ENCODE data around the gene MRPL39. TPM values are rescaled to one million over a fixed set of nuclear protein-coding genes. Genes with fewer than 3 reads are reported as not detected.

MRPL39 gene
- total and polyA plus RNA-seq, 10 donors: 14.4 to 34.3 (median 20.8) TPM

GRCh38 chr21:25566645-25567044, 40.6 kb downstream of the MRPL39 start:
- H3K36me3 ChIP-seq: no peaks in the 10 kb centered on the region
- no peaks in the 10 kb centered on the region for H3K27me3 ChIP-seq (replicated peaks in 1 of 7)
- H3K4me1 ChIP-seq: peaks cover 22 to 96% (median 45%) of the 10 kb centered on the region in 6 donors
- intact Hi-C loops (cut with DNase I; ENCODE audit: low total_unique reads): no loop called here
- no peak for DNase-seq
- WGBS, 5 donors: 66 to 75% (median 72%) methylated on average over 3 of the region's 3 CpGs
- H3K9me3 ChIP-seq: no peaks in the 10 kb centered on the region
- TF ChIP-seq POLR2A (IDR thresholded peaks at IDR 0.05): no peak
- H3K4me3 ChIP-seq: no peak overlapping the region
- H3K27ac ChIP-seq: peak overlapping the region in 3 of 8 donors; percentile 65 to 88 (median 76)

GRCh38 chr21:25565272-25566211, 41.7 kb downstream of the MRPL39 start:
- intact Hi-C loops (cut with DNase I; ENCODE audit: low total_unique reads): no loop called here
- WGBS, 5 donors: 71 to 85% (median 77%) methylated on average over 3 of the region's 3 CpGs

GRCh38 chr21:25564349-25564948, 42.8 kb downstream of the MRPL39 start:
- 50 to 73% (median 60%) methylated on average over 3 of the region's 3 CpGs for WGBS, 5 donors
- H3K27ac ChIP-seq: peak overlapping the region in 6 of 8 donors; percentile 20 to 88 (median 83)
- peaks cover 33 to 98% (median 63%) of the 10 kb centered on the region in 6 donors for H3K4me1 ChIP-seq
- H3K27me3 ChIP-seq (replicated peaks in 1 of 7): no peaks in the 10 kb centered on the region
- peak overlapping the region in 2 of 8 donors; percentile 12 to 32 for H3K4me3 ChIP-seq
- intact Hi-C loops (cut with DNase I; ENCODE audit: low total_unique reads): no loop called here
- H3K9me3 ChIP-seq: no peaks in the 10 kb centered on the region
- no peak for TF ChIP-seq POLR2A (IDR thresholded peaks at IDR 0.05)
- TF ChIP-seq POLR2AphosphoS5 (IDR thresholded peaks at IDR 0.05): no peak
- no peak for TF ChIP-seq CTCF (IDR thresholded peaks at IDR 0.05 in 8 of 11, conservative IDR thresholded peaks at IDR 0.05 in 3 of 11)
- no peak for DNase-seq
- H3K36me3 ChIP-seq: no peaks in the 10 kb centered on the region

More at GRCh38 chr21:25565272-25566211, 41.7 kb downstream of the MRPL39 start:
- no peak for DNase-seq
- Histone ChIP-seq H3K4me1 (peaks cover 24 to 96% (median 55%) of the 10 kb centered on the region in 6 donors), H3K4me3 (no peak overlapping the region), H3K27me3 (replicated peaks in 1 of 7) (no peaks in the 10 kb centered on the region), H3K27ac (peak overlapping the region in 4 of 8 donors; percentile 76 to 88 (median 87)), H3K9me3 (no peaks in the 10 kb centered on the region), H3K36me3 (no peaks in the 10 kb centered on the region)
- TF ChIP-seq POLR2A (IDR thresholded peaks at IDR 0.05): no peak
- no peak for TF ChIP-seq POLR2AphosphoS5 (IDR thresholded peaks at IDR 0.05)
- TF ChIP-seq CTCF (IDR thresholded peaks at IDR 0.05 in 8 of 11, conservative IDR thresholded peaks at IDR 0.05 in 3 of 11): no peak

- H3K4me1 ChIP-seq: peaks cover 31 to 90% (median 57%) of the 10 kb centered on the region in 6 donors
- no peaks in the 10 kb centered on the region for H3K27me3 ChIP-seq (replicated peaks in 1 of 7)
- TF ChIP-seq POLR2AphosphoS5 (IDR thresholded peaks at IDR 0.05): no peak
- TF ChIP-seq CTCF (IDR thresholded peaks at IDR 0.05 in 8 of 11, conservative IDR thresholded peaks at IDR 0.05 in 3 of 11): no peak
- TF ChIP-seq POLR2A (IDR thresholded peaks at IDR 0.05): no peak
- H3K27ac ChIP-seq: peak overlapping the region; percentile 20 to 88 (median 81)
- H3K36me3 ChIP-seq: no peaks in the 10 kb centered on the region
- intact Hi-C loops (cut with DNase I; ENCODE audit: low total_unique reads): no loop called here
- no peak for DNase-seq
- peak overlapping the region in 5 of 8 donors; percentile 2 to 72 (median 60) for H3K4me3 ChIP-seq
- WGBS, 5 donors: 18 to 28% (median 23%) methylated on average over 3 of the region's 3 CpGs
- H3K9me3 ChIP-seq: no peaks in the 10 kb centered on the region
Measured at GRCh38 chr21:25563361-25564116, 43.7 kb downstream of the MRPL39 start.
